Omental fat pad (tissue), 4 donors: Measurements from ENCODE around the gene FANCC. TPM values are rescaled to one million over a fixed set of nuclear protein-coding genes. Genes with fewer than 3 reads are reported as not detected.

Experiments used
- ATAC-seq: fragments of 150-250 bp; one replicate; pipeline ENCODE4 v1.9.1; 2016; ENCODE audit warnings: mild to moderate bottlenecking, moderate library complexity; ENCODE audit not compliant: low FRiP score
- DNase-seq: peaks from one replicate; pipeline ENCODE4 v3.0.0-alpha.2; 2019; ENCODE audit warnings: low spot score
- total RNA-seq, 4 donors: library from RNA; depleted of rRNA; stranded (reverse); fragments of >200 nt; gene quantifications; one replicate each; pipeline ENCODE4 v1.1.0, GENCODE V29; 2016
- TF ChIP-seq, protein P1 (sequence below), 3 donors: fragments of 450-650 bp; IDR thresholded peaks; one replicate each; pipeline ENCODE4 v1.5.1; 2016 to 2017; ENCODE audit warnings: antibody characterized with exemption in 3 of 3, mild to moderate bottlenecking in 3 of 3, moderate library complexity in 2 of 3

Gene FANCC
- total RNA-seq, 4 donors from 2014 or later: 4.6 to 6.8 (median 6.1) TPM

DNA sequence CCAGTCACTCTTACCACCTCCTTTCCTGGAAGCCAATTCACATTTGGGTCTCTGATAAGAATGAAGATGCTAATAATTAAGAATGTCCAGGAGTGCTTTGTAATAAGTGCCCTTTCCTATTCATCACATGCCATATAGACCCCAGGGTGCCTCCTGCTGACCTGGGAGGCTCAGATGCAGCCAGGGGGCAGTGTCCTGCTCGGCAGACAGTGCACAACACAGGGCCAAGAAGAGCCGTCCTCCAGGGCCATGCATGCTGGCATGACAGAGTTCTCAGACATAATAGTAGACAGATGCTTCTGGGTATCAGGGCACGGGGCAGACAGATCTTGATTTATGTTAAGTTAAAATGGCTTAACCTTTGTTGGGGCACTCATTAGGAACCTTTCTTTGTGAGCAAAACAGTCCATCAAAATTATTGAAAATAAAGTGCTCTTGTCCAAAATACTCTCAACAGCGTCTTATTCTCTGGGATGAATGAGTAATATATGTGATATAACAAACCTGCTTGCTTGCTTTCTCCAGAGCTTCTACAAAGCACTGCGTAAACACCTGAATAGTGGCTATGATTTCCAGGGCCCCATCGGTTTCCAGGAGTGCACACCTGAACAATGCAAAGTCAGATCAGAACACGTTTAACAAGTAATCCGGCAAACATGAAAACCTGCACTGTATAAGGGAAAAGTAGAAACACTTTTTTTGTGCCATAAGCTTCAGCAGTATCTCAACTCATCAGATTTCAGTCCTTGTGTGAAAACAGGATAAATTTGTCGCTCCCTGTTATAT is 192.7 kb downstream of the FANCC start:
- DNase-seq (no peak), ATAC-seq (no peak)
- TF ChIP-seq, protein P1, sequence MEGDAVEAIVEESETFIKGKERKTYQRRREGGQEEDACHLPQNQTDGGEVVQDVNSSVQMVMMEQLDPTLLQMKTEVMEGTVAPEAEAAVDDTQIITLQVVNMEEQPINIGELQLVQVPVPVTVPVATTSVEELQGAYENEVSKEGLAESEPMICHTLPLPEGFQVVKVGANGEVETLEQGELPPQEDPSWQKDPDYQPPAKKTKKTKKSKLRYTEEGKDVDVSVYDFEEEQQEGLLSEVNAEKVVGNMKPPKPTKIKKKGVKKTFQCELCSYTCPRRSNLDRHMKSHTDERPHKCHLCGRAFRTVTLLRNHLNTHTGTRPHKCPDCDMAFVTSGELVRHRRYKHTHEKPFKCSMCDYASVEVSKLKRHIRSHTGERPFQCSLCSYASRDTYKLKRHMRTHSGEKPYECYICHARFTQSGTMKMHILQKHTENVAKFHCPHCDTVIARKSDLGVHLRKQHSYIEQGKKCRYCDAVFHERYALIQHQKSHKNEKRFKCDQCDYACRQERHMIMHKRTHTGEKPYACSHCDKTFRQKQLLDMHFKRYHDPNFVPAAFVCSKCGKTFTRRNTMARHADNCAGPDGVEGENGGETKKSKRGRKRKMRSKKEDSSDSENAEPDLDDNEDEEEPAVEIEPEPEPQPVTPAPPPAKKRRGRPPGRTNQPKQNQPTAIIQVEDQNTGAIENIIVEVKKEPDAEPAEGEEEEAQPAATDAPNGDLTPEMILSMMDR (IDR thresholded peaks at IDR 0.05): no peak

DNA sequence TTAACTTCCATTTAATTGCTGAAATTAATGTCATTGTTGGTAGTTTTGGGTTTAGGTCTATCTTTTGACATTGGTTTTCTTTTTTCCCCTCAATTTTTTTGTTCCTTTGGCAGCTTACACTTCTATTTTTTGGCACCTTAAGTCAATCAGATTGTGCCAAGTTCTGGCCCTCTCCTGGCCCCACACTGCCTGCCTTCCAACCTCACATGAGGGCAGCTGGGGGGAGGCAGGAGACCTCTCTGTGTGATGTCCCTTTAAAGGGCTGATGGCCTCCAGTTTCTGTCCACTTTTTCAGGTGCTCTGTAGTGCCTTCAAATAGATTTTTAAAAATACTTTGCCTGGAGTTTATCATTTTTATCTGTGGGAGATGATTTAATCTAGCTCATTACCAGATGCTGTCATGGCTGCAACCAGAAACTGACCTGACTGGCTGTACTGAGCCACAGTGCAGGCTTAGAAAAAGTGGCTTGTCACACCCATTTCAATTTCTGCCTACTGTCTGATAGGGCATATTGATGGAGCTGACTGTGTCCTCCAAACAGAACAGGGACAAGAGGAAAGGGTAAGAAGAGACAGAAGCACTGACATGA is 196.6 kb downstream of the FANCC start:
- TF ChIP-seq, protein P1 (IDR thresholded peaks at IDR 0.05): no peak
- ATAC-seq (no peak), DNase-seq (no peak)

DNA sequence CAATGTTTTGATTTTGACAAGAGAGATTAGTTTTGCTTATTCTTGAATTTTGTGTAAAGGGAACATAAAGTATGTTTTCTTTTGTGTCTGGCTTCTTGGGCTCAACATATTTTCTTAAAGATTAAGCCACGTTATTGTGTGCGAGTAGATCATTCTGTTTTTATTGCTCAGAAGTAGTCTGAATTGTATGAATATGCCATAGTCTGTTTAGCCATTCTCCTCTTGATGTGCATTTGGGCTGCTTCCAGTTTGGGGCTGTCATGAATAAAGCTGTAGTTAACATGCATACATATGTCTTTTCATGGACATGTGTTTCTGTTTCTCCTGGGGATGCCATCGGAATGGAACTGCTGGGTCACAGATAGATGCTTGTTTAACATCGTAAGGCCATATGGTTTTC is 198.9 kb downstream of the FANCC start:
- ATAC-seq (no peak), DNase-seq (no peak)
- TF ChIP-seq, protein P1 (IDR thresholded peaks at IDR 0.05): no peak

DNA sequence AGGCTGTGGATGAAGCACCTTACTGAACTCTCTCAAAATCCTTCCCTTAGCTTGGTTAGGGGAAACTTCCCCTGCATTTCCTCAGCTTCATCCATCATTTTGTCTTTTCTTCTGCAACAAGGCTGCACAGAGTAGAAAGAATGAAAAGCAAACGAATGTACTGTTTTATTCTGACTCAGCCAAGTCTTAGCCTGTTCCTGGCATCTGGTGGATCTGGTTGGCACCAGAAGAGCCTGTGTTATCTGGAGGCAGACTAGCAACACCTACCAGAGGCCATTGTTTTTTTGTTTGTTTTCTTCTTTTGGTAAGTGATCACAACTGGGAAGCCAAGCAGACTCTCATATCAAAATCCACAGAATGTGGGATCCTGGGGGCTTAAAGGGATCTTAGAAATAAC is 200.7 kb downstream of the FANCC start:
- TF ChIP-seq, protein P1 (IDR thresholded peaks at IDR 0.05): no peak
- ATAC-seq (peak; percentile 74), DNase-seq (no peak)

DNA sequence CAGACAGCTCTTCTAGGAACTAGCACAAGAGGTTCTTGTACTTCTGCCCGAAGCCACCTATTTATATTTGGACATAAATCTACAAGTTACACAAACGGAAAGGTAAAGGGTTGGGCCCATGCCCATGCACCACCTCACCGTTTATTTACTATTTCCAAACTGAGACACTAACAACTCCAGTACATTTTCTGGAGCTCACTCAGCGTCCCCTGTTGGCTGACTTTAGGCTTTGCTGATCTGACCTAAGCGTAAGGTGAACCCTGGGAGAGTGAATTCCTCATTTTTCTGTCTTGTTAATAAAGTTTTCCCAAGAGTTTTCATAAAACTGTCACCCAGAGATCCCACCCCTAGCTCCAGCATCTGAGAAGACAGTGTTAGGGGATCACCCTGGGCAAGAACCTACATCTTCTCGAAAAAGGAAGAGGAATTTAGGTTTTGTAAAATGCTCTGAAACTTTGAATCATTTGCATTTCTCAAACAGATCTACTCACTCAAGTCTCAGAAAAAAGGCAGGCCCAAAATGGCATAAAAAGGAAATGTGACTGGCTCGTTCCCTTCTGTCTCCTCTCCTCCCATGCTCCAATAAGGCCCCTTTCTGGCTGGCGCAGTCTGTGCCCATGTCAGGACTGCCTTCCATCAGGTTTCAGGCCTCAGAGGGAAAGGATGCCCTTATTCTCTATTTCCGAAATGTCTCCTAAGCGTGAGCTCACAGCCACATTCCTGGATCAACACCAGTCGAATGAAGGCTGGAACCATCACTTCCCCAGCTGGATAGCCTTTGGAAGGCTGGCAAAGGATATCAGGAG is 201.3 kb downstream of the FANCC start:
- ATAC-seq: peak; percentile 8

DNA sequence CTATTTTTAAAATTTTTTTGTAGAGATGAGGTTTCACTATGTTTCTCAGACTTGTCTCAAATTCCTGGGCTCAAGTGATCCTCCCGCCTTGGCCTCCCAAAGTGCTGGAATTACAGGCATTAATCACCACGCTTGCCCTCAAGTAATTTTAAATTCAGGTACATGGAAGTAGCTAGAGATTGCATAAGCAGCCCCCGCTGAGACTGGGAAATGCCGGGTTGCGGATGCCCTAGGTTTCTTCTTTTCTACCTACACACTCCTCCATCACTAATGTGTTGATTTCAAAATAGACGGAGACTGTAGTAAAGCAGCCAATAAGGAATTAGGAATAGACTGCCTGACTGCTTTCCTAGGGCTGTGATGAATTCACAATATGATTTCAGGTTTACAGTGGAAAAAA is 202.4 kb downstream of the FANCC start:
- no peak for DNase-seq
- no peak for ATAC-seq
- TF ChIP-seq, protein P1 (IDR thresholded peaks at IDR 0.05): no peak

More for the DNA sequence above, 201.3 kb downstream of the FANCC start:
- TF ChIP-seq, protein P1 (IDR thresholded peaks at IDR 0.05): no peak
- no peak for DNase-seq
